HEK293 (cell line): Measurements from ENCODE around the gene ALOX15.
"Not testable (repeated sequence)": the region's sequence is repeated elsewhere in the genome, so short reads cannot be mapped to it uniquely, and the experiment has no call there.

Experiments used
- CTCF ChIA-PET: fragments of 350-600 bp; formaldehyde crosslinking; extraction: SDS; loops from one replicate; lab custom pipeline; 2021; ENCODE audit warnings: antibody characterized with exemption; lab: Yijun Ruan, JAX
- POLR2A ChIA-PET: fragments of 300-600 bp; formaldehyde crosslinking; extraction: SDS; loops from one replicate; lab custom pipeline; 2020; ENCODE audit warnings: antibody characterized with exemption, inconsistent platforms; lab: Yijun Ruan, JAX
- H3K27ac ChIP-seq: fragments of 200-500 bp; sonication (Bioruptor generic); 2 replicates; pipeline ENCODE4 v1.5.1; 2014; ENCODE audit warnings: low read depth, low read length, control low read depth, inconsistent platforms; ENCODE audit errors: extremely low read depth
- H3K36me3 ChIP-seq, 2 experiments: fragments of 200-500 bp in 1 of 2; sonication (Bioruptor generic) in 1 of 2; 1 replicate in 1 of 2; 2 replicates in 1 of 2; pipeline ENCODE4 v1.5.1; 2014 to 2017; ENCODE audit warnings: inconsistent platforms in 2 of 2, low read length in 2 of 2; ENCODE audit not compliant: control insufficient read depth in 2 of 2, insufficient read depth in 1 of 2
- H3K4me1 ChIP-seq: fragments of 200-500 bp; sonication (Bioruptor generic); 2 replicates; pipeline ENCODE4 v1.5.1; 2014; ENCODE audit warnings: mild to moderate bottlenecking, low read length, inconsistent platforms; ENCODE audit not compliant: control insufficient read depth, insufficient read depth
- H3K4me3 ChIP-seq: 2 replicates; pipeline ENCODE4 v1.5.1; 2011; ENCODE audit warnings: low read depth, mild to moderate bottlenecking, control low read depth, low read length, moderate library complexity
- H3K9me3 ChIP-seq: fragments of 200-500 bp; sonication (Bioruptor generic); 2 replicates; pipeline ENCODE4 v1.5.1; 2014; ENCODE audit warnings: low read depth, low read length, inconsistent platforms; ENCODE audit not compliant: control insufficient read depth, insufficient read depth
- GLIS1 ChIP-seq: fragments of 450-650 bp; formaldehyde crosslinking; IDR thresholded peaks from 2 replicates; pipeline ENCODE4 v1.5.1; 2016; ENCODE audit warnings: missing biosample characterization, missing genetic modification characterization
- TRIM28 ChIP-seq: IDR thresholded peaks from 2 replicates; pipeline ENCODE4 v1.6.1; 2011; ENCODE audit warnings: low read length, control low read depth, borderline replicate concordance
- YY2 ChIP-seq: fragments of 450-650 bp; formaldehyde crosslinking; IDR thresholded peaks from 2 replicates; pipeline ENCODE4 v1.5.1; 2016; ENCODE audit warnings: missing biosample characterization, missing genetic modification characterization
- ZNF112 ChIP-seq: fragments of 450-650 bp; formaldehyde crosslinking; IDR thresholded peaks from 2 replicates; pipeline ENCODE4 v1.5.0; 2017; ENCODE audit warnings: missing biosample characterization, missing genetic modification characterization
- ZNF423 ChIP-seq: fragments of 450-650 bp; formaldehyde crosslinking; IDR thresholded peaks from 2 replicates; pipeline ENCODE4 v1.5.1; 2016; ENCODE audit warnings: missing biosample characterization, missing genetic modification characterization
- ZNF555 ChIP-seq: fragments of 450-650 bp; formaldehyde crosslinking; conservative IDR thresholded peaks from 2 replicates; pipeline ENCODE4 v1.5.1; 2017; ENCODE audit warnings: missing biosample characterization, mild to moderate bottlenecking, missing genetic modification characterization, inconsistent platforms
- ZNF560 ChIP-seq: fragments of 450-650 bp; formaldehyde crosslinking; IDR thresholded peaks from 2 replicates; pipeline ENCODE4 v1.5.1; 2017; ENCODE audit warnings: missing biosample characterization, missing genetic modification characterization, borderline replicate concordance
- ZNF571 ChIP-seq: fragments of 450-650 bp; formaldehyde crosslinking; IDR thresholded peaks from 2 replicates; pipeline ENCODE4 v1.5.0; 2017; ENCODE audit warnings: missing biosample characterization, missing genetic modification characterization
- ZNF677 ChIP-seq: fragments of 450-650 bp; IDR thresholded peaks from 2 replicates; pipeline ENCODE4 v1.5.0; 2018; ENCODE audit warnings: missing biosample characterization, mild to moderate bottlenecking, missing genetic modification characterization, moderate library complexity
- ZNF707 ChIP-seq: fragments of 450-650 bp; formaldehyde crosslinking; IDR thresholded peaks from 2 replicates; pipeline ENCODE4 v1.5.1; 2016; ENCODE audit warnings: missing biosample characterization, missing genetic modification characterization
- ZNF76 ChIP-seq: fragments of 450-650 bp; formaldehyde crosslinking; IDR thresholded peaks from 2 replicates; pipeline ENCODE4; 2016; ENCODE audit warnings: low read depth, missing biosample characterization, missing genetic modification characterization, borderline replicate concordance
- ZNF785 ChIP-seq: fragments of 450-650 bp; formaldehyde crosslinking; IDR thresholded peaks from 2 replicates; pipeline ENCODE4 v1.5.1; 2016; ENCODE audit warnings: missing biosample characterization, missing genetic modification characterization
- TF ChIP-seq, protein P1 (sequence below): fragments of 450-650 bp; formaldehyde crosslinking; IDR thresholded peaks from 2 replicates; pipeline ENCODE4 v1.5.1; 2017; ENCODE audit warnings: missing biosample characterization, mild to moderate bottlenecking, missing genetic modification characterization, moderate library complexity
- TF ChIP-seq, protein P2 (sequence below): fragments of 450-650 bp; formaldehyde crosslinking; IDR thresholded peaks from 2 replicates; pipeline ENCODE4 v1.5.1; 2016; ENCODE audit warnings: missing biosample characterization, missing genetic modification characterization
- TF ChIP-seq, protein P3 (sequence below): fragments of 450-650 bp; formaldehyde crosslinking; IDR thresholded peaks from 2 replicates; pipeline ENCODE4 v1.5.1; 2016; ENCODE audit warnings: missing biosample characterization, missing genetic modification characterization
- TF ChIP-seq, protein P4 (sequence below): fragments of 450-650 bp; formaldehyde crosslinking; IDR thresholded peaks from 2 replicates; pipeline ENCODE4 v1.5.1; 2016; ENCODE audit warnings: missing biosample characterization, missing genetic modification characterization
- TF ChIP-seq, protein P5 (sequence below): fragments of 450-650 bp; formaldehyde crosslinking; IDR thresholded peaks from 2 replicates; pipeline ENCODE4 v1.5.0; 2017; ENCODE audit warnings: missing biosample characterization, missing genetic modification characterization, borderline replicate concordance

ALOX15 gene

DNA sequence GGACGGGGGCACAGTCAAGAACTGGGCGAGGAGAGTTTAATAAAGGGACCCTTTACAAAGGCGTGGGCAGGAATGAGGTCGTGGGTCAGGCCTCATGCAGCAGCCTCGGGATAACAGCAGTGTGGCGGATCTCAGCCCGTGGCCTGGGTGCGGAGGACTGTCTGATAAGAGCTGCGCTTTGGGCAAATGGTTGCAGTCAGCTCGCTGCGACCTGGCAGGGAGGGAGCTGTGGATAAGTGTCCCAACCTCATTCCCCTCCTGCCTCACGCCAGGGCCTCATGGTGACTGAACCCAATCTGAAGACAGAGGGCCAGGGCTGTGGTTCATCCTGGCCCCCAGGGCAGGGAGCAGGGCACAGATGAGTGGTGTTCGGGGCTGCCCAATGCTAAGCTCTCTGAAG is 43.5 kb downstream of the ALOX15 start:
- Histone ChIP-seq H3K4me1 (peaks cover 17% of the 10 kb centered on the region), H3K4me3 (no peak overlapping the region)
- CTCF ChIA-PET = interaction anchor here (0.5 to 3.2 kb wide), 3 partner anchors 14 to 31 kb away, joined by 4 to 13 read pairs (median 6); partner anchors contain the start of gene SMTNL2
- TF ChIP-seq ZNF423 (tag by site-specific recombination) (no peak), YY2 (no peak)
- TF ChIP-seq, protein P1, sequence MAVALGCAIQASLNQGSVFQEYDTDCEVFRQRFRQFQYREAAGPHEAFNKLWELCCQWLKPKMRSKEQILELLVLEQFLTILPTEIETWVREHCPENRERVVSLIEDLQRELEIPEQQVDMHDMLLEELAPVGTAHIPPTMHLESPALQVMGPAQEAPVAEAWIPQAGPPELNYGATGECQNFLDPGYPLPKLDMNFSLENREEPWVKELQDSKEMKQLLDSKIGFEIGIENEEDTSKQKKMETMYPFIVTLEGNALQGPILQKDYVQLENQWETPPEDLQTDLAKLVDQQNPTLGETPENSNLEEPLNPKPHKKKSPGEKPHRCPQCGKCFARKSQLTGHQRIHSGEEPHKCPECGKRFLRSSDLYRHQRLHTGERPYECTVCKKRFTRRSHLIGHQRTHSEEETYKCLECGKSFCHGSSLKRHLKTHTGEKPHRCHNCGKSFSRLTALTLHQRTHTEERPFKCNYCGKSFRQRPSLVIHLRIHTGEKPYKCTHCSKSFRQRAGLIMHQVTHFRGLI = no peak
- TF ChIP-seq, all 188 proteins: peak for 0
- H3K27ac ChIP-seq = no peak overlapping the region
- no peaks in the 10 kb centered on the region for H3K9me3 ChIP-seq
- POLR2A ChIA-PET = interaction anchor here (0.8 to 2.9 kb wide), 2 partner anchors 11 to 14 kb away, joined by 4 to 12 read pairs; partner anchors contain the start of gene SMTNL2
- H3K36me3 ChIP-seq = no peaks in the 10 kb centered on the region

DNA sequence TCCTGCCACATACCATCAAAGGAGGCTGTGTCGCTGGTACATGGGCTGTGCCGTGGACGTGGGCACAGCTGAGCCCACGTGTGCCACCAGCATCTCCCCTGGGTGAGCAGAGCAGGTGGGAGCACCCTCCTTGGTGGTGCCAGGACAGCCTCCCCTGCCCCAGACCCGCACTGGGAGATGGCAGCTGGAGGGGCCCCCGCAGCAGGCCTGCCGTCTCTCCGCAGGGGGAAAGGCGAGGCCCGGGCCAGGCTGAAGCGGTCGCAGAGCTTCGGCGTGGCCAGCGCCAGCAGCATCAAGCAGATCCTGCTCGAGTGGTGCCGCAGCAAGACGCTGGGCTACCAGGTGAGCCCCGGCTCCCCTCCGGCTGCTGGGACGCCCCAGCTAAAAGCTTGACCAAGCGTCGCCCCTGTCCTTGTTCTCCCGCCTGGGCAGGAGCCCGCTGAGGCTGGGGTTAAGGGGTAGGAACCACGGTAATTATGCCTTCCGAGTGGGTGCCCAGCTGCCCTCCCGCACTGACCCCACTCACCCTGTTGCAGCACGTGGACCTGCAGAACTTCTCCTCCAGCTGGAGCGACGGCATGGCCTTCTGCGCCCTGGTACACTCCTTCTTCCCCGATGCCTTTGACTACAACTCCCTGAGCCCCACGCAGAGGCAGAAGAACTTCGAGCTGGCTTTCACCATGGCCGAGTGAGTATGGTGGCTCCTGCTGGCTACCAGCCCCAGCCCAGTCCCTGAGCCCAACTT is 44.7 kb downstream of the ALOX15 start:
- Histone ChIP-seq H3K9me3 (no peaks in the 10 kb centered on the region), H3K4me3 (no peak overlapping the region), H3K36me3 (no peaks in the 10 kb centered on the region), H3K4me1 (peaks cover 17% of the 10 kb centered on the region), H3K27ac (no peak overlapping the region)
- TF ChIP-seq ZNF707 (no peak), ZNF677 (tag by site-specific recombination) (no peak), ZNF555 (tag by site-specific recombination) (no peak), TRIM28 (no peak), ZNF76 (tag by site-specific recombination) (no peak), ZNF571 (tag by site-specific recombination) (no peak), ZNF785 (tag by site-specific recombination) (no peak), ZNF112 (no peak), ZNF560 (tag by site-specific recombination) (no peak), GLIS1 (no peak)
- TF ChIP-seq, protein P2, sequence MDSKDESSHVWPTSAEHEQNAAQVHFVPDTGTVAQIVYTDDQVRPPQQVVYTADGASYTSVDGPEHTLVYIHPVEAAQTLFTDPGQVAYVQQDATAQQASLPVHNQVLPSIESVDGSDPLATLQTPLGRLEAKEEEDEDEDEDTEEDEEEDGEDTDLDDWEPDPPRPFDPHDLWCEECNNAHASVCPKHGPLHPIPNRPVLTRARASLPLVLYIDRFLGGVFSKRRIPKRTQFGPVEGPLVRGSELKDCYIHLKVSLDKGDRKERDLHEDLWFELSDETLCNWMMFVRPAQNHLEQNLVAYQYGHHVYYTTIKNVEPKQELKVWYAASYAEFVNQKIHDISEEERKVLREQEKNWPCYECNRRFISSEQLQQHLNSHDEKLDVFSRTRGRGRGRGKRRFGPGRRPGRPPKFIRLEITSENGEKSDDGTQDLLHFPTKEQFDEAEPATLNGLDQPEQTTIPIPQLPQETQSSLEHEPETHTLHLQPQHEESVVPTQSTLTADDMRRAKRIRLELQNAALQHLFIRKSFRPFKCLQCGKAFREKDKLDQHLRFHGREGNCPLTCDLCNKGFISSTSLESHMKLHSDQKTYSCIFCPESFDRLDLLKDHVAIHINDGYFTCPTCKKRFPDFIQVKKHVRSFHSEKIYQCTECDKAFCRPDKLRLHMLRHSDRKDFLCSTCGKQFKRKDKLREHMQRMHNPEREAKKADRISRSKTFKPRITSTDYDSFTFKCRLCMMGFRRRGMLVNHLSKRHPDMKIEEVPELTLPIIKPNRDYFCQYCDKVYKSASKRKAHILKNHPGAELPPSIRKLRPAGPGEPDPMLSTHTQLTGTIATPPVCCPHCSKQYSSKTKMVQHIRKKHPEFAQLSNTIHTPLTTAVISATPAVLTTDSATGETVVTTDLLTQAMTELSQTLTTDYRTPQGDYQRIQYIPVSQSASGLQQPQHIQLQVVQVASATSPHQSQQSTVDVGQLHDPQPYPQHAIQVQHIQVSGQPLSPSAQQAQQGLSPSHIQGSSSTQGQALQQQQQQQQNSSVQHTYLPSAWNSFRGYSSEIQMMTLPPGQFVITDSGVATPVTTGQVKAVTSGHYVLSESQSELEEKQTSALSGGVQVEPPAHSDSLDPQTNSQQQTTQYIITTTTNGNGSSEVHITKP (tag by site-specific recombination) = no peak
- TF ChIP-seq, protein P3, sequence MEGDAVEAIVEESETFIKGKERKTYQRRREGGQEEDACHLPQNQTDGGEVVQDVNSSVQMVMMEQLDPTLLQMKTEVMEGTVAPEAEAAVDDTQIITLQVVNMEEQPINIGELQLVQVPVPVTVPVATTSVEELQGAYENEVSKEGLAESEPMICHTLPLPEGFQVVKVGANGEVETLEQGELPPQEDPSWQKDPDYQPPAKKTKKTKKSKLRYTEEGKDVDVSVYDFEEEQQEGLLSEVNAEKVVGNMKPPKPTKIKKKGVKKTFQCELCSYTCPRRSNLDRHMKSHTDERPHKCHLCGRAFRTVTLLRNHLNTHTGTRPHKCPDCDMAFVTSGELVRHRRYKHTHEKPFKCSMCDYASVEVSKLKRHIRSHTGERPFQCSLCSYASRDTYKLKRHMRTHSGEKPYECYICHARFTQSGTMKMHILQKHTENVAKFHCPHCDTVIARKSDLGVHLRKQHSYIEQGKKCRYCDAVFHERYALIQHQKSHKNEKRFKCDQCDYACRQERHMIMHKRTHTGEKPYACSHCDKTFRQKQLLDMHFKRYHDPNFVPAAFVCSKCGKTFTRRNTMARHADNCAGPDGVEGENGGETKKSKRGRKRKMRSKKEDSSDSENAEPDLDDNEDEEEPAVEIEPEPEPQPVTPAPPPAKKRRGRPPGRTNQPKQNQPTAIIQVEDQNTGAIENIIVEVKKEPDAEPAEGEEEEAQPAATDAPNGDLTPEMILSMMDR (tag by site-specific recombination) = no peak
- TF ChIP-seq, protein P4, sequence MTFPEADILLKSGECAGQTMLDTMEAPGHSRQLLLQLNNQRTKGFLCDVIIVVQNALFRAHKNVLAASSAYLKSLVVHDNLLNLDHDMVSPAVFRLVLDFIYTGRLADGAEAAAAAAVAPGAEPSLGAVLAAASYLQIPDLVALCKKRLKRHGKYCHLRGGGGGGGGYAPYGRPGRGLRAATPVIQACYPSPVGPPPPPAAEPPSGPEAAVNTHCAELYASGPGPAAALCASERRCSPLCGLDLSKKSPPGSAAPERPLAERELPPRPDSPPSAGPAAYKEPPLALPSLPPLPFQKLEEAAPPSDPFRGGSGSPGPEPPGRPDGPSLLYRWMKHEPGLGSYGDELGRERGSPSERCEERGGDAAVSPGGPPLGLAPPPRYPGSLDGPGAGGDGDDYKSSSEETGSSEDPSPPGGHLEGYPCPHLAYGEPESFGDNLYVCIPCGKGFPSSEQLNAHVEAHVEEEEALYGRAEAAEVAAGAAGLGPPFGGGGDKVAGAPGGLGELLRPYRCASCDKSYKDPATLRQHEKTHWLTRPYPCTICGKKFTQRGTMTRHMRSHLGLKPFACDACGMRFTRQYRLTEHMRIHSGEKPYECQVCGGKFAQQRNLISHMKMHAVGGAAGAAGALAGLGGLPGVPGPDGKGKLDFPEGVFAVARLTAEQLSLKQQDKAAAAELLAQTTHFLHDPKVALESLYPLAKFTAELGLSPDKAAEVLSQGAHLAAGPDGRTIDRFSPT = no peak
- TF ChIP-seq, protein P5, sequence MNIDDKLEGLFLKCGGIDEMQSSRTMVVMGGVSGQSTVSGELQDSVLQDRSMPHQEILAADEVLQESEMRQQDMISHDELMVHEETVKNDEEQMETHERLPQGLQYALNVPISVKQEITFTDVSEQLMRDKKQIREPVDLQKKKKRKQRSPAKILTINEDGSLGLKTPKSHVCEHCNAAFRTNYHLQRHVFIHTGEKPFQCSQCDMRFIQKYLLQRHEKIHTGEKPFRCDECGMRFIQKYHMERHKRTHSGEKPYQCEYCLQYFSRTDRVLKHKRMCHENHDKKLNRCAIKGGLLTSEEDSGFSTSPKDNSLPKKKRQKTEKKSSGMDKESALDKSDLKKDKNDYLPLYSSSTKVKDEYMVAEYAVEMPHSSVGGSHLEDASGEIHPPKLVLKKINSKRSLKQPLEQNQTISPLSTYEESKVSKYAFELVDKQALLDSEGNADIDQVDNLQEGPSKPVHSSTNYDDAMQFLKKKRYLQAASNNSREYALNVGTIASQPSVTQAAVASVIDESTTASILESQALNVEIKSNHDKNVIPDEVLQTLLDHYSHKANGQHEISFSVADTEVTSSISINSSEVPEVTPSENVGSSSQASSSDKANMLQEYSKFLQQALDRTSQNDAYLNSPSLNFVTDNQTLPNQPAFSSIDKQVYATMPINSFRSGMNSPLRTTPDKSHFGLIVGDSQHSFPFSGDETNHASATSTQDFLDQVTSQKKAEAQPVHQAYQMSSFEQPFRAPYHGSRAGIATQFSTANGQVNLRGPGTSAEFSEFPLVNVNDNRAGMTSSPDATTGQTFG = no peak
- ChIA-PET POLR2A (interaction anchor here (1.5 kb wide), 1 partner anchor 10 kb away, joined by 3 read pairs; no protein-coding TSS in a partner anchor), CTCF (interaction anchor here (0.6 to 3.2 kb wide), 3 partner anchors 28 to 317 kb away, joined by 3 to 13 read pairs (median 4); no protein-coding TSS in a partner anchor)

DNA sequence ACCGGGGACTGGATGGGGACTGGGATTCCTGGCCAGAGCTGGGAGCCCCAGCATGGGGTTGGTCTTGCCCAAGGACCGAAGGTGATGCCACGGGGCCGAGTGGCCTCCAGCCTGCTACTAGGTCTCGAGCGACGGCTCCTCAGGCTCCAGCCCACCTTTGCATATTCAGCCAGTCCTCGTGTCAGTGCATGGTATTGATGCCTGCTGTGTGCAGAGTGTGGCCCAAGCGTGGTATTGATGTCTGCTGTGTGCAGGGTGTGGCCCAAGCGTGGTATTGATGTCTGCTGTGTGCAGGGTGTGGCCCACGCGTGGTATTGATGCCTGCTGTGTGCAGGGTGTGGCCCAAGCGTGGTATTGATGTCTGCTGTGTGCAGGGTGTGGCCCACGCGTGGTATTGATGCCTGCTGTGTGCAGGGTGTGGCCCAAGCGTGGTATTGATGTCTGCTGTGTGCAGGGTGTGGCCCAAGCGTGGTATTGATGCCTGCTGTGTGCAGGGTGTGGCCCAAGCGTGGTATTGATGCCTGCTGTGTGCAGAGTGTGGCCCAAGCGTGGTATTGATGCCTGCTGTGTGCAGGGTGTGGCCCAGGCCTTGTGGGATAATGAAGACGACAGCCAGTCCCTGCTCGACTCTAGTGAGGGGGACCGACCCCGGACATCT is 45.7 kb downstream of the ALOX15 start:
- POLR2A ChIA-PET = interaction anchor here (1.5 kb wide), 1 partner anchor 9 kb away, joined by 3 read pairs; no protein-coding TSS in a partner anchor
- not testable (repeated sequence) for H3K9me3 ChIP-seq, H3K4me3 ChIP-seq, H3K27ac ChIP-seq, H3K36me3 ChIP-seq
- H3K4me1 ChIP-seq = peaks cover 17% of the 10 kb centered on the region
- CTCF ChIA-PET = interaction anchor here (1.2 to 3.2 kb wide), 2 partner anchors 29 to 36 kb away, joined by 6 to 13 read pairs; no protein-coding TSS in a partner anchor
